Measurements from ENCODE around the gene SLC6A20. TPM values are rescaled to one million over a fixed set of nuclear protein-coding genes. Genes with fewer than 3 reads are reported as not detected.

SLC6A20 gene
- total RNA-seq, 1 experiment from 2014 or later = 0.89 TPM

GRCh38 chr3:45785605-45786150 is 10.7 kb downstream of the SLC6A20 start:
- no TSS peak for BruUV-seq (replicated peaks)
- CTCF ChIA-PET = no interaction called here
- no peak for TF ChIP-seq EZH2phosphoT487 (IDR thresholded peaks at IDR 0.05; ENCODE audit: borderline replicate concordance)
- TF ChIP-seq SIN3A (IDR thresholded peaks at IDR 0.05; ENCODE audit: low read depth) = no peak
- TF ChIP-seq ZBTB33 (IDR thresholded peaks at IDR 0.05; ENCODE audit: extremely low read depth, insufficient replicate concordance, low read length) = no peak
- no peak for TF ChIP-seq ELF1 (IDR thresholded peaks at IDR 0.05; ENCODE audit: borderline replicate concordance, low read depth)
- H3K27ac ChIP-seq (ENCODE audit: low read depth, low read length) = no peak overlapping the region
- no peak overlapping the region for H2AFZ ChIP-seq (ENCODE audit: low read depth, low read length, poor library complexity, severe bottlenecking)
- no peak overlapping the region for H3K4me2 ChIP-seq (ENCODE audit: low read length)
- H3K36me3 ChIP-seq (ENCODE audit: control insufficient read depth in 1 of 2, insufficient read depth in 2 of 2, low read length in 2 of 2) = no peaks in the 10 kb centered on the region
- H3K9me2 ChIP-seq (ENCODE audit: insufficient read depth) = no peaks in the 10 kb centered on the region
- no peaks in the 10 kb centered on the region for H3K9me3 ChIP-seq (ENCODE audit: control insufficient read depth in 1 of 2, insufficient read depth in 1 of 2, low read depth in 1 of 2, low read length in 2 of 2)
- H3K27me3 ChIP-seq (ENCODE audit: insufficient read depth, low read length) = no peaks in the 10 kb centered on the region
- H3K9ac ChIP-seq (ENCODE audit: low read length) = no peak overlapping the region
- no peaks in the 10 kb centered on the region for H4K20me1 ChIP-seq (ENCODE audit: insufficient read depth)
- no peaks in the 10 kb centered on the region for H3K79me2 ChIP-seq (ENCODE audit: insufficient read depth, low read length)
- POLR2A ChIA-PET = no interaction called here
- intact Hi-C loops (cut with micrococcal nuclease) = no loop called here
- no peak for DNase-seq (ENCODE audit: low read depth, low spot score)
- H3K4me3 ChIP-seq (replicated peaks in 1 of 2; ENCODE audit: low read depth in 1 of 2, low read length in 2 of 2) = no peak overlapping the region
- no peaks in the 10 kb centered on the region for H3K4me1 ChIP-seq (ENCODE audit: control insufficient read depth in 1 of 2, insufficient read depth in 2 of 2, low read length in 2 of 2)
- RAD21 ChIA-PET (ENCODE audit: low non-redundant PET in 1 of 2, low total read pairs in 2 of 2, uncharacterized antibody in 2 of 2, unreplicated experiment in 2 of 2) = no interaction called here
- no peak; the same call in 1 of the 2 replicates for ATAC-seq

DNA sequence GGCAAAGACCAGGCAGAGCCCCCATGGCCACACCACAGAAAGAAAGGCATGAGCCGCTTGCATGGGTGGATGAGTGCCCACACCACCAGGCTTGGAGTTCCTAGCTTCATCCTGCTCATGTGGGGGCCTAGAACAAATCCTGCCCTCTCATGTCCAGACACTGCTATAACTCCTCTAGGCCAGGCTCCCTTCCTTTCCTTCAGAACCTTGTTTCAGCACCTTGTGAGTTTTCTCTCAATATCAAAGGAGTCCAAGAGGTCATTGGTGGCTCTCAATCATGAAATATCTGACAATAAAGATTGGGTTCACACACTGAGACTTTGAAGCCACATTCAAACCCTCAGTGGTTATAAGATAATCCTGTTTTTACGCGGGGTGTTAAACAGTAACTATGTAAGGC is 12.7 kb downstream of the SLC6A20 start:
- intact Hi-C loops (cut with micrococcal nuclease) = no loop called here
- ChIA-PET CTCF (no interaction called here), POLR2A (no interaction called here), RAD21 (ENCODE audit: low non-redundant PET in 1 of 2, low total read pairs in 2 of 2, uncharacterized antibody in 2 of 2, unreplicated experiment in 2 of 2) (no interaction called here)
- peak; percentile 72 for ATAC-seq
- Histone ChIP-seq H4K20me1 (ENCODE audit: insufficient read depth) (no peaks in the 10 kb centered on the region), H3K79me2 (ENCODE audit: insufficient read depth, low read length) (no peaks in the 10 kb centered on the region), H3K4me3 (replicated peaks in 1 of 2; ENCODE audit: low read depth in 1 of 2, low read length in 2 of 2) (no peak overlapping the region), H3K36me3 (ENCODE audit: control insufficient read depth in 1 of 2, insufficient read depth in 2 of 2, low read length in 2 of 2) (no peaks in the 10 kb centered on the region), H3K9me2 (ENCODE audit: insufficient read depth) (no peaks in the 10 kb centered on the region), H3K4me2 (ENCODE audit: low read length) (no peak overlapping the region), H3K9ac (ENCODE audit: low read length) (no peak overlapping the region), H3K4me1 (ENCODE audit: control insufficient read depth in 1 of 2, insufficient read depth in 2 of 2, low read length in 2 of 2) (peaks cover 0 to 4% of the 10 kb centered on the region in 2 experiments; a peak in 1 of 4 replicates), H2AFZ (ENCODE audit: low read depth, low read length, poor library complexity, severe bottlenecking) (no peak overlapping the region), H3K9me3 (ENCODE audit: control insufficient read depth in 1 of 2, insufficient read depth in 1 of 2, low read depth in 1 of 2, low read length in 2 of 2) (no peaks in the 10 kb centered on the region), H3K27me3 (ENCODE audit: insufficient read depth, low read length) (no peaks in the 10 kb centered on the region), H3K27ac (ENCODE audit: low read depth, low read length) (no peak overlapping the region)
- no TSS peak for BruUV-seq (replicated peaks)
- no peak for TF ChIP-seq CEBPB (IDR thresholded peaks at IDR 0.05; ENCODE audit: low read depth)
- TF ChIP-seq, protein P1, sequence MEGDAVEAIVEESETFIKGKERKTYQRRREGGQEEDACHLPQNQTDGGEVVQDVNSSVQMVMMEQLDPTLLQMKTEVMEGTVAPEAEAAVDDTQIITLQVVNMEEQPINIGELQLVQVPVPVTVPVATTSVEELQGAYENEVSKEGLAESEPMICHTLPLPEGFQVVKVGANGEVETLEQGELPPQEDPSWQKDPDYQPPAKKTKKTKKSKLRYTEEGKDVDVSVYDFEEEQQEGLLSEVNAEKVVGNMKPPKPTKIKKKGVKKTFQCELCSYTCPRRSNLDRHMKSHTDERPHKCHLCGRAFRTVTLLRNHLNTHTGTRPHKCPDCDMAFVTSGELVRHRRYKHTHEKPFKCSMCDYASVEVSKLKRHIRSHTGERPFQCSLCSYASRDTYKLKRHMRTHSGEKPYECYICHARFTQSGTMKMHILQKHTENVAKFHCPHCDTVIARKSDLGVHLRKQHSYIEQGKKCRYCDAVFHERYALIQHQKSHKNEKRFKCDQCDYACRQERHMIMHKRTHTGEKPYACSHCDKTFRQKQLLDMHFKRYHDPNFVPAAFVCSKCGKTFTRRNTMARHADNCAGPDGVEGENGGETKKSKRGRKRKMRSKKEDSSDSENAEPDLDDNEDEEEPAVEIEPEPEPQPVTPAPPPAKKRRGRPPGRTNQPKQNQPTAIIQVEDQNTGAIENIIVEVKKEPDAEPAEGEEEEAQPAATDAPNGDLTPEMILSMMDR (IDR thresholded peaks at IDR 0.05 in 2 of 3, conservative IDR thresholded peaks at IDR 0.05 in 1 of 3; ENCODE audit: borderline replicate concordance in 1 of 3, insufficient read depth in 1 of 3, low read depth in 2 of 3, low read length in 2 of 3) = 0 out of 6 replicates have a peak, but pooled peaks of 1 of the 3 experiments have one; percentile 8
- DNase-seq (ENCODE audit: low read depth, low spot score) = no peak
